ENCODE data around the gene SV2C. TPM values are rescaled to one million over a fixed set of nuclear protein-coding genes. Genes with fewer than 3 reads are reported as not detected.

The SV2C gene
- total RNA-seq, 1 donor from 2014 or later: 0.18 TPM

DNA sequence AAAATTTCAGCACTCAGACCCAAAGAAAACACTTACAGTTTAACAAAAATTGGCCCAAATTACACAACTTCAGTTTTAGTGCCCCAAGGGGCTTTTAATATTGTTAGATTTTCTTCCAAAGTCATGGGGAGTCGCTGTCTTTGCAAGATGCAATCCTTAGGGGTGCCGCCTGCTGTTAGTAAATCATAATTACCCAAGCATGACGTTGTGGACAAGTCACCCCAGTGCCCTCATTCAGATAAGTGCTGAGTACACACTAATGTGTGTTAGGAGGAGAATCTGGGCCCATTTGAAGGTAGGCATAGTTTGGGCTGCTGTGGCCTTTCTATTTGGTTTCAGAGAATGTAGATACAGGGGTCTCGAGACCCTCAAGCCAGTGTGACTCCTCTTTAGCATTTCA lies 138.1 kb downstream of the SV2C start:
- DNase-seq (ENCODE audit: low spot score in 2 of 2, unreplicated experiment in 2 of 2): no peak
- H3K9me3 Mint-ChIP-seq: no peaks in the 10 kb centered on the region
- H3K27me3 Mint-ChIP-seq (ENCODE audit: low read depth): no peaks in the 10 kb centered on the region
- no peaks in the 10 kb centered on the region for H3K36me3 Mint-ChIP-seq
- no peak overlapping the region for H3K4me3 Mint-ChIP-seq
- TF ChIP-seq, protein P1, sequence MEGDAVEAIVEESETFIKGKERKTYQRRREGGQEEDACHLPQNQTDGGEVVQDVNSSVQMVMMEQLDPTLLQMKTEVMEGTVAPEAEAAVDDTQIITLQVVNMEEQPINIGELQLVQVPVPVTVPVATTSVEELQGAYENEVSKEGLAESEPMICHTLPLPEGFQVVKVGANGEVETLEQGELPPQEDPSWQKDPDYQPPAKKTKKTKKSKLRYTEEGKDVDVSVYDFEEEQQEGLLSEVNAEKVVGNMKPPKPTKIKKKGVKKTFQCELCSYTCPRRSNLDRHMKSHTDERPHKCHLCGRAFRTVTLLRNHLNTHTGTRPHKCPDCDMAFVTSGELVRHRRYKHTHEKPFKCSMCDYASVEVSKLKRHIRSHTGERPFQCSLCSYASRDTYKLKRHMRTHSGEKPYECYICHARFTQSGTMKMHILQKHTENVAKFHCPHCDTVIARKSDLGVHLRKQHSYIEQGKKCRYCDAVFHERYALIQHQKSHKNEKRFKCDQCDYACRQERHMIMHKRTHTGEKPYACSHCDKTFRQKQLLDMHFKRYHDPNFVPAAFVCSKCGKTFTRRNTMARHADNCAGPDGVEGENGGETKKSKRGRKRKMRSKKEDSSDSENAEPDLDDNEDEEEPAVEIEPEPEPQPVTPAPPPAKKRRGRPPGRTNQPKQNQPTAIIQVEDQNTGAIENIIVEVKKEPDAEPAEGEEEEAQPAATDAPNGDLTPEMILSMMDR (IDR thresholded peaks at IDR 0.05; ENCODE audit: unreplicated experiment): no peak
- peaks cover 5% of the 10 kb centered on the region for H3K4me1 Mint-ChIP-seq
- no peak overlapping the region for H3K27ac Mint-ChIP-seq

GRCh38 chr5:76222318-76222717 lies 139.1 kb downstream of the SV2C start:
- H3K4me1 Mint-ChIP-seq: peaks cover 5% of the 10 kb centered on the region
- H3K4me3 Mint-ChIP-seq: no peak overlapping the region
- H3K27me3 Mint-ChIP-seq (ENCODE audit: low read depth): no peaks in the 10 kb centered on the region
- H3K36me3 Mint-ChIP-seq: no peaks in the 10 kb centered on the region
- no peak for DNase-seq (ENCODE audit: low spot score in 2 of 2, unreplicated experiment in 2 of 2)
- no peak overlapping the region for H3K27ac Mint-ChIP-seq
- H3K9me3 Mint-ChIP-seq: no peaks in the 10 kb centered on the region
- TF ChIP-seq, protein P1 (IDR thresholded peaks at IDR 0.05; ENCODE audit: unreplicated experiment): no peak

DNA sequence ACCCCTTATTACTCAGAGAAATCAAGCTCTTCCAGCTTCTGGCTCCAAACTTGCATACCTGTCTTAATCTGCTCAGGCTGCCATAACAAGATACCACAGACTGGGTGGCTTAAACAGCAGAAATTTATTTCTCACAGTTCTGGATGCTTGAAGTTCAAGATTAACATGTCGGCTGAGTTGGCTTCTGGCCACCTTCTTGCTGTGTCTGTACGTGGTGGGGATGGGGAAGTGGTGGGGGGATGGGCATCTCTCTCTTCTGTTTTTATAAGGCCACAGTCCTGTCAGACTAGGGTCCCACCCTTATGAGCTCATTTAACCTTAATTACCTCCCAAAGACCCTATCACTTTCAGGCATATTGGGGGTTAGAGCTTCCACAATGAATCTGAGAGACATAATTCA lies 140.5 kb downstream of the SV2C start:
- H3K27ac Mint-ChIP-seq: no peak overlapping the region
- peaks cover 5% of the 10 kb centered on the region for H3K4me1 Mint-ChIP-seq
- DNase-seq (ENCODE audit: low spot score in 2 of 2, unreplicated experiment in 2 of 2): no peak
- no peak overlapping the region for H3K4me3 Mint-ChIP-seq
- TF ChIP-seq, protein P1 (IDR thresholded peaks at IDR 0.05; ENCODE audit: unreplicated experiment): no peak
- no peaks in the 10 kb centered on the region for H3K27me3 Mint-ChIP-seq (ENCODE audit: low read depth)
- H3K36me3 Mint-ChIP-seq: no peaks in the 10 kb centered on the region
- no peaks in the 10 kb centered on the region for H3K9me3 Mint-ChIP-seq

- TF ChIP-seq, protein P1 (IDR thresholded peaks at IDR 0.05; ENCODE audit: unreplicated experiment): no peak
- no peaks in the 10 kb centered on the region for H3K9me3 Mint-ChIP-seq
- no peaks in the 10 kb centered on the region for H3K36me3 Mint-ChIP-seq
- DNase-seq (ENCODE audit: low spot score in 2 of 2, unreplicated experiment in 2 of 2): no peak
- H3K27me3 Mint-ChIP-seq (ENCODE audit: low read depth): peaks cover 6% of the 10 kb centered on the region
- H3K4me3 Mint-ChIP-seq: no peak overlapping the region
- H3K27ac Mint-ChIP-seq: no peak overlapping the region
- H3K4me1 Mint-ChIP-seq: peaks cover 5% of the 10 kb centered on the region
Observed at GRCh38 chr5:76224898-76225297, 141.7 kb downstream of the SV2C start.

DNA sequence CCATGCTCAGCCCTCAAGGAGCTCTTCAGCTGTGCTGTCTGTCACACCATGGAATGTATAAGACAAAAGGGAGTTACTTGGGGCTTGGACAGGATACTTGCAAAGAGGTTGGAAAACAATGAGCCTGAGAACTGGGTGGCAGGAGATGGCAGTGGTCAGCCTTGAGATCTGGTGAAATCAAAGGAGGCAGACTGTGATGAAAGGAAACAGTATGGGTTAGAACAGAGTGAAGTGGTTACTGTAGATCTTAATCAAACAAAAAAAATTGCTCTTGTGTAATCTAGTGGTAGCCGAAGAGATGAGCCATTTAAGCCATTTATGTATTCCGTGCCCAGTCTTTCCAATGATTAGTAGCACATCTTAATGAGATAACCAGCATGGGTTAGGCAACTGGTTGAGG lies 142.2 kb downstream of the SV2C start:
- Mint-ChIP-seq H3K27ac (no peak overlapping the region), H3K9me3 (no peaks in the 10 kb centered on the region), H3K36me3 (no peaks in the 10 kb centered on the region), H3K4me3 (no peak overlapping the region), H3K27me3 (ENCODE audit: low read depth) (peaks cover 6% of the 10 kb centered on the region), H3K4me1 (peaks cover 5% of the 10 kb centered on the region)
- TF ChIP-seq, protein P1 (IDR thresholded peaks at IDR 0.05; ENCODE audit: unreplicated experiment): no peak
- DNase-seq (ENCODE audit: low spot score in 2 of 2, unreplicated experiment in 2 of 2): no peak

GRCh38 chr5:76229900-76230299 lies 146.7 kb downstream of the SV2C start:
- no peaks in the 10 kb centered on the region for H3K9me3 Mint-ChIP-seq
- peaks cover 6% of the 10 kb centered on the region for H3K27me3 Mint-ChIP-seq (ENCODE audit: low read depth)
- H3K36me3 Mint-ChIP-seq: no peaks in the 10 kb centered on the region
- H3K27ac Mint-ChIP-seq: no peak overlapping the region
- no peak for DNase-seq (ENCODE audit: low spot score in 2 of 2, unreplicated experiment in 2 of 2)
- TF ChIP-seq, protein P1 (IDR thresholded peaks at IDR 0.05; ENCODE audit: unreplicated experiment): no peak
- H3K4me1 Mint-ChIP-seq: no peaks in the 10 kb centered on the region
- H3K4me3 Mint-ChIP-seq: no peak overlapping the region
